Fibroblast of the aortic adventitia (primary cell): ENCODE measurements around the gene MYO7A. TPM values are rescaled to one million over a fixed set of nuclear protein-coding genes. Genes with fewer than 3 reads are reported as not detected.

Source experiments
- DNase-seq: peaks from one replicate; pipeline ENCODE4 v3.0.0-alpha.2; 2010; ENCODE audit warnings: low read depth
- H3K4me3 ChIP-seq: 2 replicates; pipeline ENCODE4 v1.5.1; 2011; ENCODE audit warnings: low read depth, mild to moderate bottlenecking, control low read depth, low read length, moderate library complexity
- CTCF ChIP-seq: IDR thresholded peaks from 2 replicates; pipeline ENCODE4 v1.5.1; 2011; ENCODE audit warnings: mild to moderate bottlenecking, low read length, control low read depth, inconsistent platforms; ENCODE audit not compliant: insufficient read depth
- total RNA-seq: library from RNA; depleted of rRNA; stranded (reverse); fragments of >200 nt; gene quantifications from 2 replicates; pipeline ENCODE4 v1.2.3, GENCODE V29; 2012; ENCODE audit warnings: low replicate concordance

MYO7A gene
- total RNA-seq, 1 donor = 0.45 TPM

- H3K4me3 ChIP-seq = no peak overlapping the region
- DNase-seq = no peak
- no peak for TF ChIP-seq CTCF
Observed at GRCh38 chr11:77181799-77182541, 53.9 kb downstream of the MYO7A start.

- TF ChIP-seq CTCF = no peak
- no peak for DNase-seq
- H3K4me3 ChIP-seq = no peak overlapping the region
Observed at GRCh38 chr11:77182542-77183430, 54.7 kb downstream of the MYO7A start.

GRCh38 chr11:77183431-77183984 lies 55.5 kb downstream of the MYO7A start:
- no peak for DNase-seq
- TF ChIP-seq CTCF = no peak

GRCh38 chr11:77184136-77184860 lies 56.3 kb downstream of the MYO7A start:
- no peak overlapping the region for H3K4me3 ChIP-seq
- TF ChIP-seq CTCF = no peak
- DNase-seq = no peak

More at GRCh38 chr11:77183431-77183984, 55.5 kb downstream of the MYO7A start:
- no peak overlapping the region for H3K4me3 ChIP-seq

GRCh38 chr11:77186302-77186701 lies 58.3 kb downstream of the MYO7A start:
- TF ChIP-seq CTCF = no peak
- DNase-seq = no peak
- H3K4me3 ChIP-seq = no peak overlapping the region

DNA sequence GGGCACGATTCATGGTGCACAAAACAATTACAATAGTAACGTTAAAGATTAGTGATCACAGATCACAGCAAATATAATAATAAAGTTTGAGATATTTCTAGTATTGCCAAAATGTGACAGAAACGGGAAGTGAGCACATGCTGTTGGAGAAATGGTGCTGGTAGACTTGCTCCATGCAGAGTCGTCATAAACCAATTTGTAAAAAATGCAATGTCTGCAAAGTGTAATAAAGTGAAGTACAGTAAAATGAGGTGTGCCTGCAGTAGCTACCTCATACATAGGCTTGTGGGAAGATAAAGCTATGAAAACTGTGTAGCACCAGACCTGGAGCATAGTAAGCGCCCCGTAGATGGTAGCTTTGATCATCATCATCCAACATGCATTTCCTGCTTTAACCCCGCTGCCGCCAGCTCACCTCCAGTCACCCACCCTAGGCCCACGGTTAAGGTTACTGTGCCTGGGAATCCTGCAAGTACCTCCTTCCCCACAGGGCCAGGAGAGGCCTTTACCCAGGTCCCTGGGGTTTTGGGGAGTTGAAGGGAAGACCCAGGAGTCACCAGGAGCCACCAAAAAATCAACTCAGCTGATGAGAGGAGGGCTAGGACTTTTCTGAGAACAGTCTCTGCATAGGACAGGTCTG lies 59.2 kb downstream of the MYO7A start:
- no peak overlapping the region for H3K4me3 ChIP-seq
- no peak for DNase-seq
- TF ChIP-seq CTCF = no peak
